ENCODE data around the gene GPATCH2L. TPM values are rescaled to one million over a fixed set of nuclear protein-coding genes. Genes with fewer than 3 reads are reported as not detected.

The GPATCH2L gene
- polyA plus RNA-seq, 1 experiment = 23.6 TPM

DNA sequence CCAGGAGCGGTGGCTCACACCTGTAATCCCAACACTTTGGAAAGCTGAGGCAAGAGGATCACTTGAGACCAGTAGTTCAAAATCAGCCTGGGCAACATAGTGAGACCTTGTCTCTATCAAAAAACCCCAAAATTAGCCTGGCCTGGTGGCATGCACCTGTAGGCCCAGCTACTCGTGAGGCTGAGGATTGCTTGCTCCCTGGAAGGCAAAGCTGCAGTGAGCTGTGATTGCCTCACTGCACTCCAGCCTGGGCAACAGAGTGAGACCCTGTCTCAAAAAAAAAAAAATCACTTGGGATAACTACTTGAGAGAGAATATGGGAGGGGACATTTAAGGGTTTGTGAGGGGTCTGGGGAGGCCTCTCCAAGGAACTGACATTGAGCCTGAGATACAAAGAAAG is 109.0 kb downstream of the GPATCH2L start:
- ChIA-PET POLR2A (no interaction called here), CTCF (interaction anchor here (0.6 to 0.7 kb wide), 2 partner anchors 36 to 127 kb away, joined by 3 read pairs; no protein-coding TSS in a partner anchor)
- Histone ChIP-seq H3K27me3 (ENCODE audit: control insufficient read depth, insufficient read depth, low read length) (no peaks in the 10 kb centered on the region), H3K36me3 (ENCODE audit: control insufficient read depth, insufficient read depth, low read length) (no peaks in the 10 kb centered on the region), H3K4me3 (ENCODE audit: low read depth, low read length) (no peak overlapping the region)
- no peak for TF ChIP-seq CTCF (IDR thresholded peaks at IDR 0.05; ENCODE audit: insufficient read depth, low read depth, low read length)
- no peak for DNase-seq (ENCODE audit: low read depth)

DNA sequence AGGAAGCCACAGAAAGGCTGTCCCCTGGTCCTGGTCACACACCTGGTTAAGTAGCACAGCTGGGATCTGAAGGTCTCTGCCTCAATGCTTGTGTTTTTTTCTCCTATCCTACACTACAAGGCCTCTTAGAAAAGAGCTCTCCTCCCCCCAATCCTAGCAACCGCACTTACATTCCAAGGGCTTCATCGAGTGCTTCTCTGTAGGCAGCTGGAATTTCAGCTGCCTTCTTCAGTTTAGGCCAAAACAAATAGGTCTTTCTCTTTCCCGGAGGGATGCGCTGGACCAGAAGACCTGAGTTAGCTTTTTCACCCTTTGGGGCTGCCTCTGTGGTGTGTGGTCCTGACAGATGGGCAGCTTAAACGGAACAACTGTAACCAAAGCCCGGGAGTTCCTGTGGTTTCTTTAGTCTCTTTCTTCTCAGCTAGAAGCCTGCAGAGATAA is 109.7 kb downstream of the GPATCH2L start:
- no peak overlapping the region for H3K4me3 ChIP-seq (ENCODE audit: low read depth, low read length)
- ChIA-PET POLR2A (no interaction called here), CTCF (interaction anchor here (1.4 kb wide), 1 partner anchor 22 kb away, joined by 3 read pairs; no protein-coding TSS in a partner anchor)
- no peaks in the 10 kb centered on the region for H3K36me3 ChIP-seq (ENCODE audit: control insufficient read depth, insufficient read depth, low read length)
- H3K27me3 ChIP-seq (ENCODE audit: control insufficient read depth, insufficient read depth, low read length) = no peaks in the 10 kb centered on the region
- no peak for TF ChIP-seq CTCF (IDR thresholded peaks at IDR 0.05; ENCODE audit: insufficient read depth, low read depth, low read length)
- DNase-seq (ENCODE audit: low read depth) = no peak

DNA sequence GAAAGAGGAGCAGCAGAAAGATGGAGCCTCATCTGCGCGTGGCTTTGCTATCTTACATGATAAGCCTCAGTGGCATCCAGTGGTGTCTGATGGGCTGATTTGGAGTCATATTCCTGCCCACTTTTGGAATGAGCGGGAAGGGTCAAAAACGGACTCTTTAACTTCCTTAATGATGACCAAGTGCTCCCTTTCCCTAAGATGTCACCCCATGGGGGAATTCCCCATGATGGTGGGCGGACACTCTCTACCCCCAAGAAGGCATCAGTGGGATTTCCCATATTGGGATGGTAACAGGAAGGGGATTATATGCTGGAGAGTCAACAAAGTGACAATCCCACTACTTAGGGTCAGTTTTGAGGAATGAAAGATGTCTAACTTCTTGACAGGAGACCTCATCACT is 110.9 kb downstream of the GPATCH2L start:
- Histone ChIP-seq H3K27me3 (ENCODE audit: control insufficient read depth, insufficient read depth, low read length) (no peaks in the 10 kb centered on the region), H3K36me3 (ENCODE audit: control insufficient read depth, insufficient read depth, low read length) (no peaks in the 10 kb centered on the region), H3K4me3 (ENCODE audit: low read depth, low read length) (no peak overlapping the region)
- TF ChIP-seq CTCF (IDR thresholded peaks at IDR 0.05; ENCODE audit: insufficient read depth, low read depth, low read length) = no peak
- CTCF ChIA-PET = interaction anchor here (1.4 kb wide), 1 partner anchor 20 kb away, joined by 3 read pairs; no protein-coding TSS in a partner anchor
- POLR2A ChIA-PET = no interaction called here
- DNase-seq (ENCODE audit: low read depth) = no peak

Other genes with a start within 250 kb of the GPATCH2L start
- gene TGFB3, start 169.9 kb upstream of the GPATCH2L start, polyA plus RNA-seq (2011; rRNA removed) = 5.8 and 6.7 TPM in 2 replicates
- 58.9 and 62.5 TPM in 2 replicates for gene IFT43, start 166.2 kb upstream of the GPATCH2L start, polyA plus RNA-seq (2011; rRNA removed)
- not detected in 2 replicates for gene ESRRB, start 224.2 kb downstream of the GPATCH2L start, polyA plus RNA-seq (2011; rRNA removed)